Kidney glomerular epithelial cell (primary cell): ENCODE results near the gene CDT1.

Experiments used
- DNase-seq: peaks from one replicate; lab custom pipeline; 2025; lab: John Stamatoyannopoulos, UW

CDT1 gene

DNA sequence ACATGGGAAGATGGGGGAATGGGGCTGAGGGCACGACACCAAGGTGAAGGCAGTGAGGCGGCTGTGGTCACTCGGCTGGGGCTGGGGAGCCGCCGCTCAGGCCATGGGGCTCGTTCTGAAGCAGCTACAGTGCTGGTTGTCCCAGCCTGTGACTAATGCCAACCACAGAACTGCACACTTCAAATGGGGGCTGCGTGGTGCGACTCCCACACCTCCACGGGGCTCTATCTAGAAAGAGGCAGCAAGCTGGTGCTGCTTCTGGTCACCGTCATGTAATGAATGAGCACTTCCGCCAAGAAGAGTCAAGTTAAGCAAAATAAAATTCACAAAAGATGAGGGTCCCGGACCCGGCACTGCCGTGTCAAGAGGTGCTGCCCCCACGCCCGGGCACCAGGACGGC is 33.2 kb downstream of the CDT1 start:
- no peak for DNase-seq

DNA sequence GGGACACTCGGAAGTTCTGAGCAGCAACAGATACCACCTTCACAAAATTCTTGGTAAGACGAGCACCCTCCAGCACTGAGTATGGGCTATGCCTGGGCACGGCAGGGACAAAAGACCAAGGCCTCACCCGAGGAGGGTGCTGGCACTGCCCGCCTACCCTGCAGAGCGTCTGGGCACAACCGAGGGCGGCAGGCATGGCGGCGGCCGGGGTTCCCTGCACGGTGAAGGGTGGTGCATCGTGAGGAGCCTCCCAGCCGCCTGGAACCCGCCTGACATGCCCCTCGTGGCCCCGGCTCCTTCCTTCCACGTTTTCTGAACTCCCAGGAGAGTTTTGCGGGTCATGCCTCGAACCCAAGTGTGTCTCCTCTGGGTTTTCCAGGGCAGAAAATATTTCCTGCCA is 34.2 kb downstream of the CDT1 start:
- no peak for DNase-seq

- DNase-seq, result no peak
These were observed 35.0 kb downstream of the CDT1 start for GRCh38 chr16:88838566-88838965.

GRCh38 chr16:88839026-88839529 is 35.5 kb downstream of the CDT1 start:
- no peak for DNase-seq

- DNase-seq, result no peak
These were observed 36.4 kb downstream of the CDT1 start for GRCh38 chr16:88839745-88840599.

- no peak for DNase-seq
These were observed 37.1 kb downstream of the CDT1 start for GRCh38 chr16:88840600-88841215.

DNA sequence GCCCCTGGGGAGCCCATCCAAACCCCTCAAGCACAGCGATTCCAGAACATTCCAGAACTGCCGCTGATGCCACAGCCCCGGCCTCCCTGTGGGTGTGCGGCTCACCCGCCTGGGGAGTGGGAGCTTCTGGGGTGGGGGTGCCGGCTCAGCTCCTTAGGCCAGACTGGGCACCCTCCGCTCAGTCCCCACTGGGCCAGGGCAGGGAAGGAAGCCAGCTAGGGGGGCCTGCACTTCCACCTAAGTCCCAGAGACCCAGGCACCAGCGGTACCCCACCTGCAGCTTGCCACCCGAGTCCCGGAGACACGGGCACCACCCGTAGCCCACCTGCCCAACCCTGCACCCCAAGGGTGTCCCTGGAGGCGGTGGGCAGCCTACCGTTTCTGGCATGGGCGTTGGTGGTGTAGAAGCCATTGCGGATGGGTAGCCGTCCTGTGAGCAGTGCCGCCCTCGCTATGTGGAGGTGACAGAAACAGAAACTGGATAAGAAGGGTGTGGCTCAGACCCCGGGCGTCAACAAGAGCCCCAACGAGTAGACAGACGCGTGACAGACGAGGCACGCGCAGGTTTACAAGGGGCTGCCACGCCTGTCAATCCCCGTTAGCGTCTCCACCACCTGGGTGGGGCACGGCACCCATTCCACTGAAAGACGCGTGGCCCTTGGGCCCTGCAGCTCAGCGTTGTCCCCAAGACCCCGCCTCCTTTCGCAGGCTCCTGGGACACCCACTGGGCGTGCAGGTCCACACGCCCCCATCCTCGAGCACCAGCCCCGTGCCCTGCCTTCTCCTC is 38.1 kb downstream of the CDT1 start:
- no peak for DNase-seq

- no peak for DNase-seq
These were observed 38.7 kb downstream of the CDT1 start for GRCh38 chr16:88842308-88842756.

DNA sequence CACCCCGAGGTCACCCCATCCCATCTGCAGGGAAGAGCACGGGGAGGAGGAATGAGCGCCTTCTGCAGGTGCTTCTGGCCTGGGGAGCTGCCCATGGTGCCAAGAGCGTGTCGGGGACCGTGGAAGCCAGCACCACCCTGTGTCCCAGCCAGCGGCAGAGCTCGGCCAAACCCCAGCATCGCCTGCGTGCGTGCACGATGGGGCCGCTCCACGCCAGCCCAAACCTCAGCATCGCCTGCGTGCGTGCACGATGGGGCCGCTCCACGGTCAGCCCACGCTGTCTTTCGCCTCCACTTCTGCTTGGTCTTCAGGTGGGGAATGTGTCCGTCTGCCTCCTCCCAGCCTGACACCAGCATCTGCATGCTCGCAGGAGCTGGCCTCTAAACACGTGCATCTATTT is 39.2 kb downstream of the CDT1 start:
- DNase-seq, result no peak

DNA sequence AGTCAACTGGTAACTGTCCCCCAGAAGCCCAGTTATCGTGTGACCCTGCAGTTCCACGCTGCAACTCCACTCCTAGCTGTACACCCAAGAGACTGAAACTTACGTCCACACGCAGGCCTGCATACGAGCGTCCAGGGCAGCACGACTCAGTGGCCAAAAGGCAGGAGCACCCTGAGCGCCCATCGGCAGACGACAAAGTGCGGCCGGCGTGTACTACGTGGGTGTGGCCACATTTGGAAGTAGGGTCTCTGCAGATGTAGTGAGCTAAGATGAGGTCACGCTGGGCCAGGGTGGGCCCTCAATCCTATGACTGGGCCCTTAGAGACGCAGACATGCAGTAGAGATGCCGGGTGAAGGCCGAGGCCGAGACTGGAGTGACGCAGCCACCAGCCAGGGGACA is 39.7 kb downstream of the CDT1 start:
- no peak for DNase-seq

- DNase-seq, result no peak
These were observed 40.9 kb downstream of the CDT1 start for GRCh38 chr16:88844419-88845036.

GRCh38 chr16:88846088-88846487 is 42.5 kb downstream of the CDT1 start:
- no peak for DNase-seq

DNA sequence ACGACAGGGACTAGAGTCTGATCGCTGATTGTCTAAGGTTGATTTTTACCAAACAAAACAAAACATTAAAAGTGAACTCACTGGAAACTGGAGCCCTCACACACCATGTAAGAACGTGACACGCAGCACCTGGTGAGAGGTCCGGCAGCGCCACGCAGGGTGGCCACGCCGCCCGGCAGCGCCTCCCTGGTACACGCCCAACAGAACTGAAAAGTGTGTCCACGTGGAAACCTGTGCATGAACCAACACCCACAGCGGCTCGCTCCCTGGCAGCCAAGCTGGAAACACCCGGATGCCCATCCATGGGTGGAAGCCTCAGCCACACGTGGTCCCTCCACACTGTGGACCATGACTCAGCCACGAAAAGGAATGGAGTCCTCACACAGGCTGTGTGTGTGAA is 44.1 kb downstream of the CDT1 start:
- DNase-seq, result no peak

GRCh38 chr16:88848557-88848956 is 45.0 kb downstream of the CDT1 start:
- no peak for DNase-seq

DNA sequence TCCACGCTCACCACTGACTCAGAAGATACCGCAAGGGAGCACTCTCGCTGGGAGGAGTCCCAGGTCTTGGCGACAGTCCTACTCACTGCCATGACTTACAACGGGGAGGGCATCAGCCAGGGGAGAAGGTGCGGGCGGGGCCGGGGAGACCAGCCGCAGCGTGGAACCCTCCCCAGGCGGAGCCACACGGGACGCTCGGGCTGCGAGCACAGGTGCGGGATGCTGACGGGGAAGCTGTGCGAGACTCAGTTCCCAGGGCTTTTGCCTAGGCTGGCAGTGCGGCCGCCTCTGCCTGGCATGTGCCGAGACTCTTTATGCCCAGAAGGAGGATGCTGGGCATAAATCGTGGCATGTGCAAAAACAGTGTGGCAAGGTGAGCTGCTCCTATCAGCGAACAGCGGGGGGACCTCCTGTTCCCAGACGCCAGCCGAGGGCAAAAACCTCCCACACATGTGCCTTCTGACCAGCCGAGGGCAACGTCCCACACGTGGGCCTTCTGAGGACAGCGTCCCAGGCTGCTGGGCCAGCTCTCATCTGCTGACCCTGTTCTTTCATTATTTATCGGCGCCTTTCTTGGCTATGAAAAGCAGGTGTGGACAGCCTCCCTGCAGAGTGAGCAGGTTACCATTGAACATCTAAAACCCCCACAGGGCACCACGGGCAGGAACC is 47.1 kb downstream of the CDT1 start:
- DNase-seq, result no peak

DNA sequence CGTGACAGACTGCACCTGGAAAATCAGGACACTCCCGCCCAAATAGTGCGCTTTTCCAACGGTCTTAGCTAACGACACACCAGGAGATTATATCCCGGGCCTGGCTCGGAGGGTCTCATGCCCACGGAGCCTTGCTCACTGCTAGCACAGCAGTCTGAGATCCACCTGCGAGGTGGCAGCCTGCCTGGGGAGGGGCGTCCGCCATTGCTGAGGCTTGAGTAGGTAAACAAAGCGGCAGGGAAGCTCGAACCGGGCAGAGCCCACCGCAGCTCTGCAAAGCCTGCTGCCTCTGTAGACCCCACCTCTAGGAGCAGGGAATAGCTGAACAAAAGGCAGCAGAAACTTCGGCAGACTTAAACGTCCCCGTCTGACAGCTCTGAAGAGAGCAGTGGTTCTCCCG is 48.0 kb downstream of the CDT1 start:
- no peak for DNase-seq

GRCh38 chr16:88853325-88853941 is 49.8 kb downstream of the CDT1 start:
- no peak for DNase-seq

GRCh38 chr16:88854306-88855111 is 50.9 kb downstream of the CDT1 start:
- no peak for DNase-seq

DNA sequence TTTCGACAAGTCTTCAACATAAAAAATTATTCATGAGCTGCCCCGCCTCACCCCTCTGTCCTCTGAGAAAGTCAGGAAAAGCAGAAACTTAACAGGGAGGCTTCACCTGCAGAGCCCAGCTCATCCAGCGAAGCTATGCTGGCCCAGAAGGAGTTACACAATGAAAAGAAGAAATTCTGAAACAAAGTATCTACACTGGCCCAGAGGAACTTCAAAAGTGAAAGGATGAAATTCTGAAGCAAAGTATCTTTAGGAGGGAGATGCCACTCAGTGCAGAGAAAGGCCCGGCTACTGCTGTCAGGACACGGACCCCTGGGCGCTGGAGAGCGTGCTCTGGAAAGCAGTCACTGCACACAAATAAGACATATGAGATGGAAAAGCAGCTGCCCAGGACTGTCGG is 51.6 kb downstream of the CDT1 start:
- DNase-seq, result no peak

DNA sequence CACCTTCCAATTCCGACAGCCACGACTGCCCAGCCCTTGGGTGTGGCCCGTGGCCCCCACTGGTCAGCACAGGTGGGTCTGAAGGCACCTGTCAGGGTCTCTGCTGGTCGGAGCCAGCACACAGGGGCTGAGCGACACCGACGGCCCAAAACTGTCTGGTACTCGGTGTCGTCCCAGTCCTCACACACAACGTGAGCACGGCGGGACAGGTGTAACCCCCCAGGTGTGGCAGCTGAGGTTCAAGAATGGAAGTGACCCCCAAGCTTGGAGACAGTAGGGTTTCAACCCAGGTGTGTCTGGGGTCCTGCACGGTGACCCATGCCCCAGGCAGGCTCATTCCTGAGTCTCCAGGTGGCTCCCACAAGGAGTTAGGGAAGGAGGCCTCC is 52.1 kb downstream of the CDT1 start:
- DNase-seq, result no peak
